H1 (cell line): ENCODE measurements around the gene SLC34A1. TPM values are rescaled to one million over a fixed set of nuclear protein-coding genes. Genes with fewer than 3 reads are reported as not detected.

ENCODE experiments used
- BRCA1 ChIP-seq: IDR thresholded peaks from 2 replicates; pipeline ENCODE4 v1.6.1; 2012; ENCODE audit warnings: low read depth, low read length, improper control_type of control experiment
- CBX5 ChIP-seq: fragments of 300-800, 300-1000 bp; sonication (generic); IDR thresholded peaks from 2 replicates; pipeline ENCODE4 v1.7.1; 2016; ENCODE audit warnings: antibody characterized with exemption, low read length, low read depth
- CBX8 ChIP-seq: fragments of 300-800, 300-1000 bp; sonication (generic); IDR thresholded peaks from 2 replicates; pipeline ENCODE4 v1.7.1; 2016; ENCODE audit warnings: low read depth, low read length, borderline replicate concordance
- CEBPB ChIP-seq: IDR thresholded peaks from 2 replicates; pipeline ENCODE4 v1.6.1; 2012; ENCODE audit warnings: low read depth, low read length
- CHD1 ChIP-seq: IDR thresholded peaks from 2 replicates; pipeline ENCODE4 v1.6.1; 2012; ENCODE audit warnings: low read depth, low read length, improper control_type of control experiment
- CHD2 ChIP-seq: IDR thresholded peaks from 2 replicates; pipeline ENCODE4 v1.6.1; 2012; ENCODE audit warnings: low read length, improper control_type of control experiment
- FOSL1 ChIP-seq: IDR thresholded peaks from 2 replicates; pipeline ENCODE4 v1.6.1; 2011; ENCODE audit warnings: mild to moderate bottlenecking, low read depth, low read length, moderate library complexity; ENCODE audit not compliant: insufficient read depth
- HDAC6 ChIP-seq: IDR thresholded peaks from one replicate; pipeline ENCODE4 v1.7.1; 2012; ENCODE audit warnings: low read depth, mild to moderate bottlenecking, inconsistent platforms, low read length, moderate library complexity
- KDM4A ChIP-seq: IDR thresholded peaks from one replicate; pipeline ENCODE4 v1.7.1; 2012; ENCODE audit warnings: low read depth, mild to moderate bottlenecking, moderate library complexity, low read length, inconsistent platforms; ENCODE audit not compliant: severe bottlenecking
- NANOG ChIP-seq: IDR thresholded peaks from 2 replicates; pipeline ENCODE4 v1.6.1; 2011; ENCODE audit warnings: low read length, low read depth, mild to moderate bottlenecking, inconsistent platforms; ENCODE audit not compliant: insufficient read depth, poor library complexity, severe bottlenecking
- POLR2A ChIP-seq, 2 experiments: IDR thresholded peaks; 1 replicate in 1 of 2; 2 replicates in 1 of 2; pipeline ENCODE4 v1.6.1; 2011; ENCODE audit warnings: low read depth in 2 of 2, low read length in 2 of 2, mild to moderate bottlenecking in 2 of 2; ENCODE audit errors: control extremely low read depth in 1 of 2
- POU5F1 ChIP-seq: IDR thresholded peaks from 2 replicates; pipeline ENCODE4 v1.6.1; 2011; ENCODE audit warnings: low read depth, mild to moderate bottlenecking, low read length, moderate library complexity
- RAD21 ChIP-seq, 2 experiments: IDR thresholded peaks in 1 of 2; conservative IDR thresholded peaks in 1 of 2; 2 replicates each; pipeline ENCODE4 v1.6.1; 2011; ENCODE audit warnings: low read depth in 2 of 2, low read length in 2 of 2, improper control_type of control experiment in 1 of 2, inconsistent platforms in 1 of 2, mild to moderate bottlenecking in 1 of 2, moderate library complexity in 1 of 2
- RXRA ChIP-seq: IDR thresholded peaks from 2 replicates; pipeline ENCODE4 v1.6.1; 2011; ENCODE audit warnings: low read depth, mild to moderate bottlenecking, low read length, moderate library complexity; ENCODE audit not compliant: insufficient read depth
- SAP30 ChIP-seq: fragments of 300-600 bp; sonication (generic); IDR thresholded peaks from 2 replicates; pipeline ENCODE4 v1.7.1; 2012; ENCODE audit warnings: low read length, moderate library complexity, mild to moderate bottlenecking, inconsistent platforms; ENCODE audit not compliant: insufficient read depth, insufficient replicate concordance
- SP4 ChIP-seq: IDR thresholded peaks from 2 replicates; pipeline ENCODE4 v1.6.1; 2012; ENCODE audit warnings: low read length, inconsistent platforms
- TAF7 ChIP-seq: optimal IDR thresholded peaks from 2 replicates; pipeline ENCODE3; 2011; ENCODE audit warnings: low read depth, mild to moderate bottlenecking, inconsistent platforms, low read length, moderate library complexity, borderline replicate concordance
- polyA plus RNA-seq, 7 experiments: library from polyadenylated mRNA; depleted of rRNA in 3 of 7; stranded (reverse) in 5 of 7; unstranded in 2 of 7; fragments of >200 nt in 5 of 7; fragments of 200-250 nt in 2 of 7; gene quantifications; 1 replicate in 5 of 7; 2 replicates in 1 of 7; 4 replicates in 1 of 7; pipeline versions ENCODE4 v1.2.1 to v1.2.3, GENCODE V29; 2011 to 2013; ENCODE audit warnings: missing spikeins in 2 of 7, mixed read lengths in 2 of 7
- total RNA-seq: library from RNA; stranded (reverse); fragmentation: NEBNext Ultra II Directional; extraction: Animal tissue kit (Norgen Biotek cat#: 25700); gene quantifications from 2 replicates; pipeline ENCODE4 v1.2.1, GENCODE V29; 2021
- TF ChIP-seq, protein P1 (sequence below): IDR thresholded peaks from 2 replicates; pipeline ENCODE4 v1.6.1; 2012; ENCODE audit warnings: inconsistent platforms
- TF ChIP-seq, protein P2 (sequence below): IDR thresholded peaks from 2 replicates; pipeline ENCODE4 v1.6.1; 2012; ENCODE audit warnings: inconsistent platforms
- TF ChIP-seq, protein P3 (sequence below): IDR thresholded peaks from 2 replicates; pipeline ENCODE4 v1.6.1; 2011; ENCODE audit warnings: low read length, improper control_type of control experiment

Gene SLC34A1
- total and polyA plus RNA-seq, 2 of the 8 experiments (the other 6 are each of a cell fraction or from before 2014, with no cell fraction given), result not detected

DNA sequence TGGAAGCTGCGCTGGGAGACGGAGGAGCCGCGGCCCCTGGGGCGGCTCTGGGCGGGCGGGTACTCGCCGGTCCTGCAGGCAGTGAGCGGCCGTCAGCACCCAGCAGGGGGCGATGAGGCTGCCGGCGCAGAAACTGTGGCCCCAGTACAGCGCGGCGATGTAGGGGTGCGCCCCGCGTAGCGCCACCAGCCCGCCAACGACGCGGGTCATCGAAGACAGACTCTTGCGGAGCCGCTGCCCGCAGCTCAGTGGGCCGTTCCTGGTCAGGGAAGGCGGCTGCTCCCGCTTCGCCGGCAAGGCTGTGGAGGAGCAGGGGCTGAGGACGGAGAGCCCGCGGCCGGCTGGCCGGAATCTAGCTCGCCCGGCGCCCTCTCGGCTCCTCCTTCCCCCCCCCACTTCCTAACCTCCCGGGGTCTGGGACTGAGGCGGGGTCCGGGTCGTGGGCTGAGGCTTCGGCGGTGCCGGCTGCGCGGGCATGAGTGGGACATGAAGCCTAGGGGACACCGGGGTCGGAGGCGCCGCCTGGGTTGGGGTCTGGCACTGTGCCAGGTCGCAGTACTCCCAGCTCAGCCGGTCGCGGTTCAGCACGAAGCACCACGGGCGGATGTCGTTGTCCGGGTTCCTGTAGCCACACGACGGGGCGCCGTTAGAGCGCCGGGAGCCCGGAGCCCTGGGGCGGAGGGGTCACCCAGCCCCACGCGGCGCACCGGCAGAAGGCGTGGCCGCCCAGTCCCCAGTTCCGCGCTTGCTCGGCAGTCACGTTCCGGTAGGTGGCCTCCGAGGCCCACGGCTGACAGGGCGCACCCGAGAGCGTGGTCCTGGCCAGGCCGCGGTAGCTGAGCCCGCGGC is 19.8 kb downstream of the SLC34A1 start (continued):
- TF ChIP-seq TAF7 (no peak), HDAC6 (no peak), CHD1 (no peak), SP4 (no peak), FOSL1 (no peak), CEBPB (no peak), NANOG (no peak), SAP30 (no peak), BRCA1 (no peak), RXRA (no peak), KDM4A (peak; percentile 61), CBX5 (no peak), CHD2 (no peak), CBX8 (no peak), POU5F1 (no peak), POLR2A (IDR thresholded peaks at IDR 0.05; ENCODE audit: control extremely low read depth in 1 of 2, low read depth in 2 of 2, low read length in 2 of 2) (no peak), RAD21 (IDR thresholded peaks at IDR 0.05 in 1 of 2, conservative IDR thresholded peaks at IDR 0.05 in 1 of 2; ENCODE audit: low read depth in 2 of 2, low read length in 2 of 2) (peak; percentile 48 to 74)
- TF ChIP-seq, protein P1, sequence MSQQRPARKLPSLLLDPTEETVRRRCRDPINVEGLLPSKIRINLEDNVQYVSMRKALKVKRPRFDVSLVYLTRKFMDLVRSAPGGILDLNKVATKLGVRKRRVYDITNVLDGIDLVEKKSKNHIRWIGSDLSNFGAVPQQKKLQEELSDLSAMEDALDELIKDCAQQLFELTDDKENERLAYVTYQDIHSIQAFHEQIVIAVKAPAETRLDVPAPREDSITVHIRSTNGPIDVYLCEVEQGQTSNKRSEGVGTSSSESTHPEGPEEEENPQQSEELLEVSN, result peak; percentile 24
- TF ChIP-seq, protein P2, sequence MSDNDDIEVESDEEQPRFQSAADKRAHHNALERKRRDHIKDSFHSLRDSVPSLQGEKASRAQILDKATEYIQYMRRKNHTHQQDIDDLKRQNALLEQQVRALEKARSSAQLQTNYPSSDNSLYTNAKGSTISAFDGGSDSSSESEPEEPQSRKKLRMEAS, result peak; percentile 77
- TF ChIP-seq, protein P3, sequence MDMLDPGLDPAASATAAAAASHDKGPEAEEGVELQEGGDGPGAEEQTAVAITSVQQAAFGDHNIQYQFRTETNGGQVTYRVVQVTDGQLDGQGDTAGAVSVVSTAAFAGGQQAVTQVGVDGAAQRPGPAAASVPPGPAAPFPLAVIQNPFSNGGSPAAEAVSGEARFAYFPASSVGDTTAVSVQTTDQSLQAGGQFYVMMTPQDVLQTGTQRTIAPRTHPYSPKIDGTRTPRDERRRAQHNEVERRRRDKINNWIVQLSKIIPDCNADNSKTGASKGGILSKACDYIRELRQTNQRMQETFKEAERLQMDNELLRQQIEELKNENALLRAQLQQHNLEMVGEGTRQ, result no peak
